Measurements from ENCODE around the gene KRTAP9-2. TPM values are rescaled to one million over a fixed set of nuclear protein-coding genes. Genes with fewer than 3 reads are reported as not detected.
"Not testable (repeated sequence)": the region's sequence is repeated elsewhere in the genome, so short reads cannot be mapped to it uniquely, and the experiment has no call there.

Gene KRTAP9-2
- polyA plus RNA-seq, 1 of the 3 experiments (the other 2 are of a cell fraction): not detected

GRCh38 chr17:41265078-41265477 is 38.6 kb downstream of the KRTAP9-2 start, which contains the start of gene KRTAP9-6 (continued):
- no peak for TF ChIP-seq PBX3 (IDR thresholded peaks at IDR 0.05)
- TF ChIP-seq TAF1 (IDR thresholded peaks at IDR 0.05; ENCODE audit: borderline replicate concordance, low read depth, low read length): no peak
- TF ChIP-seq MAX (IDR thresholded peaks at IDR 0.05; ENCODE audit: low read depth): no peak
- no peak for TF ChIP-seq EP300 (IDR thresholded peaks at IDR 0.05; ENCODE audit: borderline replicate concordance in 1 of 2, low read depth in 1 of 2, low read length in 1 of 2)

- Histone ChIP-seq H3K27ac (ENCODE audit: low read depth in 2 of 2, low read length in 1 of 2) (no peak overlapping the region), H3K9me3 (no peaks in the 10 kb centered on the region), H3K4me2 (no peak overlapping the region), H3K79me2 (ENCODE audit: insufficient read depth) (no peaks in the 10 kb centered on the region), H3K9me2 (no peaks in the 10 kb centered on the region), H2AFZ (ENCODE audit: low read depth) (no peak overlapping the region), H3K4me1 (ENCODE audit: control insufficient read depth in 1 of 2, insufficient read depth in 2 of 2, low read depth in 1 of 2, low read length in 1 of 2) (no peaks in the 10 kb centered on the region), H3F3A (replicated peaks; ENCODE audit: insufficient read depth) (no peaks in the 10 kb centered on the region), H3K27me3 (ENCODE audit: insufficient read depth) (peaks cover 4% of the 10 kb centered on the region; the same call in 1 of the 2 replicates), H3K9ac (no peak overlapping the region), H3K4me3 (ENCODE audit: low read depth in 2 of 2, low read length in 1 of 2) (no peak overlapping the region), H4K20me1 (ENCODE audit: insufficient read depth) (no peaks in the 10 kb centered on the region), H3K36me3 (replicated peaks in 1 of 2; ENCODE audit: control insufficient read depth in 1 of 2, insufficient read depth in 2 of 2, low read length in 1 of 2) (no peaks in the 10 kb centered on the region)
- no peak for DNase-seq
- 61% methylated on average over 3 of the region's 3 CpGs for WGBS (ENCODE audit: low lambda C conversion rate)
- CTCF ChIA-PET: no interaction called here
- TF ChIP-seq RFX5 (IDR thresholded peaks at IDR 0.05; ENCODE audit: low read length): no peak
- no peak for TF ChIP-seq TEAD4 (IDR thresholded peaks at IDR 0.05; ENCODE audit: borderline replicate concordance, insufficient read depth)
- no peak for TF ChIP-seq GATA2 (CRISPR knock-in tag; IDR thresholded peaks at IDR 0.05)
- no peak for TF ChIP-seq NFIC (IDR thresholded peaks at IDR 0.05; ENCODE audit: borderline replicate concordance)
- TF ChIP-seq USF1 (IDR thresholded peaks at IDR 0.05; ENCODE audit: borderline replicate concordance, low read depth): no peak
- no peak for TF ChIP-seq CHD2 (IDR thresholded peaks at IDR 0.05; ENCODE audit: low read length, partially characterized antibody)
- TF ChIP-seq RAD21 (IDR thresholded peaks at IDR 0.05; ENCODE audit: low read length): no peak
- TF ChIP-seq TCF12 (IDR thresholded peaks at IDR 0.05): no peak
- no peak for TF ChIP-seq MEF2A (IDR thresholded peaks at IDR 0.05; ENCODE audit: borderline replicate concordance, low read depth)
- no peak for TF ChIP-seq MXI1 (IDR thresholded peaks at IDR 0.05; ENCODE audit: low read depth, low read length)
- TF ChIP-seq SMC3 (IDR thresholded peaks at IDR 0.05; ENCODE audit: low read depth, low read length): no peak
- TF ChIP-seq USF2 (IDR thresholded peaks at IDR 0.05; ENCODE audit: borderline replicate concordance, low read depth, low read length): no peak
- TF ChIP-seq POLR2AphosphoS5 (IDR thresholded peaks at IDR 0.05; ENCODE audit: low read depth, low read length): no peak
- no peak for TF ChIP-seq EP300 (IDR thresholded peaks at IDR 0.05; ENCODE audit: borderline replicate concordance in 1 of 2, low read depth in 1 of 2, low read length in 1 of 2)
- no peak for TF ChIP-seq JUND (IDR thresholded peaks at IDR 0.05)
- no peak for TF ChIP-seq PBX3 (IDR thresholded peaks at IDR 0.05)
- no peak for TF ChIP-seq CTCF (IDR thresholded peaks at IDR 0.05)
- TF ChIP-seq FOSL2 (IDR thresholded peaks at IDR 0.05; ENCODE audit: borderline replicate concordance, low read depth): no peak
- TF ChIP-seq YY1 (IDR thresholded peaks at IDR 0.05; ENCODE audit: low read depth): no peak
- TF ChIP-seq FOXJ3 (CRISPR knock-in tag; IDR thresholded peaks at IDR 0.05): no peak
- POLR2A ChIA-PET: no interaction called here
Observed at GRCh38 chr17:41267711-41268110, 41.3 kb downstream of the KRTAP9-2 start.

GRCh38 chr17:41271323-41271722 is 44.9 kb downstream of the KRTAP9-2 start:
- H3K36me3 ChIP-seq (replicated peaks in 1 of 2; ENCODE audit: control insufficient read depth in 1 of 2, insufficient read depth in 2 of 2, low read length in 1 of 2); H3K4me1 ChIP-seq (ENCODE audit: control insufficient read depth in 1 of 2, insufficient read depth in 2 of 2, low read depth in 1 of 2, low read length in 1 of 2); H3F3A ChIP-seq (replicated peaks; ENCODE audit: insufficient read depth); H3K9me2 ChIP-seq; H3K4me2 ChIP-seq; H3K27ac ChIP-seq (ENCODE audit: low read depth in 2 of 2, low read length in 1 of 2); H2AFZ ChIP-seq (ENCODE audit: low read depth); H3K79me2 ChIP-seq (ENCODE audit: insufficient read depth); H3K9ac ChIP-seq; POLR2A ChIA-PET; H3K9me3 ChIP-seq; H3K27me3 ChIP-seq (ENCODE audit: insufficient read depth); CTCF ChIA-PET; DNase-seq; H3K4me3 ChIP-seq (ENCODE audit: low read depth in 2 of 2, low read length in 1 of 2); H4K20me1 ChIP-seq (ENCODE audit: insufficient read depth): not testable (repeated sequence)
- no CpG with 5 or more reads among the region's 1 CpG for WGBS (ENCODE audit: low lambda C conversion rate)

Measured in SK-N-SH (cell line).